Suprapubic skin (tissue), 4 donors: ENCODE measurements around the gene ZNF497.

Experiments used
- CTCF ChIP-seq, 2 donors: fragments of 200-600 bp in 1 of 2; fragments of 450-650 bp in 1 of 2; sonication (generic) in 1 of 2; IDR thresholded peaks; one replicate each; pipeline ENCODE4 v1.5.1; 2016 to 2019; ENCODE audit warnings: antibody characterized with exemption in 2 of 2, mild to moderate bottlenecking in 1 of 2, moderate library complexity in 1 of 2
- EP300 ChIP-seq: sonication (generic); formaldehyde crosslinking; IDR thresholded peaks from one replicate; pipeline ENCODE4 v1.6.1; 2017; ENCODE audit warnings: antibody characterized with exemption
- POLR2A ChIP-seq, 2 donors: fragments of 450-650 bp; IDR thresholded peaks; one replicate each; pipeline ENCODE4 v1.6.1; 2017; ENCODE audit warnings: antibody characterized with exemption in 2 of 2, mild to moderate bottlenecking in 2 of 2, moderate library complexity in 2 of 2
- POLR2AphosphoS5 ChIP-seq, 3 donors: sonication (generic); formaldehyde crosslinking; IDR thresholded peaks; one replicate each; pipeline ENCODE4 v1.6.1; 2017; ENCODE audit warnings: antibody characterized with exemption in 3 of 3

GRCh38 chr19:58385891-58386575, 23.5 kb upstream of the ZNF497 start:
- TF ChIP-seq POLR2A (IDR thresholded peaks at IDR 0.05) (no peak), CTCF (IDR thresholded peaks at IDR 0.05) (no peak), POLR2AphosphoS5 (IDR thresholded peaks at IDR 0.05) (no peak), EP300 (no peak)
